ENCODE results near the gene NPTX2.

Gene NPTX2

GRCh38 chr7:98618786-98619185 lies 1.7 kb downstream of the NPTX2 start:
- DNase-seq (ENCODE audit: low spot score), result no peak

DNA sequence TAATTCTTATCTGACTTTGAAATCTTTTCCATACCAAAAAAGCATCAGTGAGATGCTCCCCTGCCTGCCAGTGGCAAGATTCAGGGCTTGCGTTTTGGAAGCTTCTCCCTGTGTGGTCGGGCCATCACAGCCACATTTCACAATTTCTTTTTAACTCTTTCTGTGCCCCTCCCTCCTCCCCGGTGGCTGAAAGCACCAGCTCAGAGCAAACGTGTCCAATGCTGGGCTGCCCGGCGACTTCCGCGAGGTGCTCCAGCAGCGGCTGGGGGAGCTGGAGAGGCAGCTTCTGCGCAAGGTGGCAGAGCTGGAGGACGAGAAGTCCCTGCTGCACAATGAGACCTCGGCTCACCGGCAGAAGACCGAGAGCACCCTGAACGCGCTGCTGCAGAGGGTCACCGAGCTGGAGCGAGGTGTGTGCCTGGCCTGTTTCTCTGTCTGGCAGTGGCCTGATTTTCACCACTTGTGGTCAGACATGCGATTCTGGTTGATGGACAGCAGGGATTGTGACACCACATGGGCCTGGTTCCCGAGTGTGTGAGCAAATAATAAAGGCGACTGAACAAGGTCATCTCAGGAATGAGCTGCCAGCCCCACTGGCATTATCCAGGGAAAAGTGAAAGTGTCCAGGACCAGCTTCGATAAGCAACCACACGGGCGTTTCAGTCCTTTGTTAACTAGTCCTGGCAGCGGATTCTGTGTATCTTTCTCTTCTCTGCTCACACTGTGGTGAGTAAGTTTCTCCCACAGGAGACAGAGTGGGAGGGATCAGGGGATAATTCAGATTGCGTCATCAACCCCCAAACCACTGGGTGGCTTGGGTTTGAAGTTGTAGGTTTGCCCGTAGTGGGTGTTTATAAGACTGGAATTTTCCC lies 2.6 kb downstream of the NPTX2 start:
- no peak for DNase-seq (ENCODE audit: low spot score)

DNA sequence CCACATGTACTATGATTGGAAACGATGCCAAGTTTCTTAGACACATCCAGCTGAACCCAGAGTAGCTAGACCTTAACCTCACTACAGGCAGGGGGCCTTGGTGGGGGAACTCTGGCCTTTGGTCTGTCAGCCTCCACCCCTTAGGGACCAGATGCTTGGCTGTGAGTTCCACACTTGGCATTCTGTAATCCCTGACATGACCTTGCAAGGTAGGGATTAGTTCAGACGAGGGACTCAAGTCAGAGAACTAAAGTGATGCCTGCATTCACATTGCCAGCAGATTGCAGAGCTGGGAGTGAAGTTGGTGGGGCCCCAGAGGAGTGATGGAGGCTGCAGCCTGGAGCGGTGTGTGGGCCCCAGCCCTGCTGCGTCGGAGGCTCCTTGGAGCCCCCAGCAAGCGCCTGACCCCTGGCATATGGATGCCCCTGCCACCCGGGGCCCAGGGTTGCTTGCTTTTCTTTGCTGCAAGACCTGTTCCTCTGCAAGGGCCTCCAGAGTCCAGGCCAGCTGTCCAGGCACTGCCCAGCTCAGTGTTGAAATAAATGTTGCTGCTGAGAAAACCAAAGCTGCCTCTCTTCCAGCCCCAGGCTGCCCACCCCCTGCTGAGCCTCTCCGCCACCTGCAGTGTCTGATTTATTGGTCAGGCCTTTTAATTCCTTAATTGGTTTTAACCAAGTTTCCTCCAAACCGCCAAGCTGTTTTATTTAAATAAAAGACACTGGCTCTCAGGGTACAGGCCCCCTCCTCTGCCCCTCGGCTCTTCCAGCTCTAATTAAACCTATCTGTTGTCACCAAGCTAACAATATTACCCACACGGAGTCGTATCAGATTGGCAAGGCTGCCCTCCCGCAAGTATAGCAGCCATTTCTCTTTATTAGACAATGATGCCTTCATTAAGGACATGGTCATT lies 4.7 kb downstream of the NPTX2 start:
- DNase-seq (ENCODE audit: low spot score), result no peak

DNA sequence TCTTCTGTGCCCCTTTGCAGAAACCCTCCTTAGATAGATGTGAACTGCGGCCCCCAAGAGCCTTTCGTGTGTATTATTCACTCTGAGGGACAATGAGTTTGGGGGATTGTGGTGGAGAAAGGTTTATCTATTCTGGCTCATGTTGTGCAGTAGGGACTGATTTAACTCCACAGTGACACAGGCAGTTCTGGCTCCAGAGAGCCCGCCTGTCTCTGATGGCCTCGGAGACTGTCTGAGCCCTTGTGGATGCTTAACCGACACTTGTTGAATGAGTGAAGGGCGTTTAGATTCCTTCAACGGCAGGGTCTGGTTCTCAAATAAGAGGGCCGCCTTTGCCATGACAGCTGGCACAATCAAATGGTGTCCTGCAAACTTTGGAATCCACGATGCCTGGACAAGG lies 5.8 kb downstream of the NPTX2 start:
- DNase-seq (ENCODE audit: low spot score), result no peak

DNA sequence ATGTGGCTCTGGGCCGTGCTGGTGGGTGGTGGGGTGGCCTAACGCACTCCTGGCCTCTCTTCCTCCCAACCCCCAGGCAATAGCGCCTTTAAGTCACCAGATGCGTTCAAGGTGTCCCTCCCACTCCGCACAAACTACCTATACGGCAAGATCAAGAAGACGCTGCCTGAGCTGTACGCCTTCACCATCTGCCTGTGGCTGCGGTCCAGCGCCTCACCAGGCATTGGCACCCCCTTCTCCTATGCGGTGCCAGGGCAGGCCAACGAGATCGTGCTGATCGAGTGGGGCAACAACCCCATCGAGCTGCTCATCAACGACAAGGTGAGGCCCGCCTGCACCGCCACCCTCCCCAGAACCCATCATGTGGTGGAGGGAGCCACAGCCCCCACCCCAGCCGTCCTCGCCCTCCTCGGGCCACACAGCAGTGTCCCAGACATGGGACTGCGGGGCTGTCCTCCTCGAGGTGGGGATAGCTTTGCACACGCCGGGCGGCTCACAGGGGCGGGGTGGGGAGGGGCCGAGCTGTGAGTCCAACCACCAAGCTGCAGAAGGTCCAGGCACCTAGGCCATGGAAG lies 7.8 kb downstream of the NPTX2 start:
- DNase-seq (ENCODE audit: low spot score), result no peak

DNA sequence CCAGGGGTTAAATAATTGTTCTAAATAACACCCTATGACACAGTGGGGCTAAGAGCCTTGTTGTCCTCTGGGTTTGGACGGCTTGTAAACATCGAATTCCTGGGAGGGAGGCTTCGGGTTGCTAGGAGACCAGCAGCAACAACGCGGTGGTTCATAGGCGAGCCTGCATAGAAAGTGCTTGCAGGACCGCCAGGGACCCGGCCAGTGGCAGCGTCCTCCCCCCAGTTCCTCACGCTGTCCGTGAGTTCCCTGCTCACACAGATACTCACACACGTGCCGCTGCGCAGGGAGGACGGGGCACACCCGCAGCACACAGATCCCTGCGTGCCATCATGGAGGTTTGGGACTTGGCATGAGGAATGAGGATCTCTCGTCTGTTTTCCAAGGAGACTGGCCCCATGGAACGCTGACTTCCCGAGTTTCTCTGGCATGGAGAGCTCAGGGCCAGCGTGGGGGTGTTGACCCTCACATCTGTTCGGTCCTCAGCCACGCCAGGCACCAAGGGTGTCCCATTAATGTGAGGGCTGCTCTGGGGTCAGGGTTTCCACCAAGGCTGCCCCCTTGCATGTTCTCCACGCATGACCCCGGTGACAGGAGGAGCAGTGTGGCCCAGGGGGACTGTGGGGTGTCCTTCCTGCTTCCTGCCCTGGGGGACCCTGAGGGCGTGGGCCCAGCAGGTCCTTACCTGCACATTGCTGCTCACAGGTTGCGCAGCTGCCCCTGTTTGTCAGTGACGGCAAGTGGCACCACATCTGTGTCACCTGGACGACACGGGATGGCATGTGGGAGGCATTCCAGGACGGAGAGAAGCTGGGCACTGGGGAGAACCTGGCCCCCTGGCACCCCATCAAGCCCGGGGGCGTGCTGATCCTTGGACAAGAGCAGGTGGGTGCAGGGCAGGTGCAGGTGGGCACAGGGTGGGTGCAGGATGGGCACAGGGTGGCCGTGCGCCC lies 9.7 kb downstream of the NPTX2 start:
- no peak for DNase-seq (ENCODE audit: low spot score)

- no peak for DNase-seq (ENCODE audit: low spot score)
Measured at GRCh38 chr7:98627413-98627790, 10.3 kb downstream of the NPTX2 start.

DNA sequence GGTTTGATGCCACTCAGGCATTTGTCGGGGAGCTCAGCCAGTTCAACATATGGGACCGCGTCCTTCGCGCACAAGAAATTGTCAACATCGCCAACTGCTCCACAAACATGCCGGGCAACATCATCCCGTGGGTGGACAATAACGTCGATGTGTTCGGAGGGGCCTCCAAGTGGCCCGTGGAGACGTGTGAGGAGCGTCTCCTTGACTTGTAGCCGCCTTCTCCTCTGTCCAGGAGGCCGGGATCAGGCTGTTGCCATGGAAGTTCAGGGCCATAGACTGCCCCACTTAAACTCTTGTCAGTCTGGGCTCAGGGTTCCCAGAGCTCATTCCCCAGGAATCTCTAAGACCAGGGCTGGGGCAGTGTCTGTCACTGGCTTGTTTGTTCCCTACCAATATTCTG lies 11.3 kb downstream of the NPTX2 start:
- DNase-seq (ENCODE audit: low spot score), result no peak

DNA sequence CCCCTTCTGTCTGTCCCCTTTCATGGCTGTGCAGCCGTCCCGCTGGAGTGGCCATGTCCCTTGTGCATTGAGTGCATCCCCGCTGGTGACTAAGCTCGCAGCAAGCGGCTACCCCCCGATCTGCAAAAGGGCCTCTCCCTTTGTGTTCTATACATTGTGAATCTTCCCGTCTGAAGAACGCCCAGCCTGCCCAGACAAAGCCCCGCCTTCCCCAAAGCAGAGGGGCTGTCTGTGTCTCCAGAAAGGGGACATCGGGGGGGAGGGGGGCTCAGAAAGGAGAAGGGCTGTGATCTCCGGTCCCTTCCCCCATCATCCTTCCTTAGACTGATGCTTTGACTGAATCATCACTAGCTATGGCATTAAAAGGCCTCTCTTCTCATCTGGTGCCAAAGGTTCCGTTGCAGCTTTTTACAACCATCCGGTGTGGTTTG lies 11.9 kb downstream of the NPTX2 start:
- DNase-seq (ENCODE audit: low spot score), result no peak

GRCh38 chr7:98630149-98630548 lies 13.1 kb downstream of the NPTX2 start:
- DNase-seq (ENCODE audit: low spot score), result no peak

DNA sequence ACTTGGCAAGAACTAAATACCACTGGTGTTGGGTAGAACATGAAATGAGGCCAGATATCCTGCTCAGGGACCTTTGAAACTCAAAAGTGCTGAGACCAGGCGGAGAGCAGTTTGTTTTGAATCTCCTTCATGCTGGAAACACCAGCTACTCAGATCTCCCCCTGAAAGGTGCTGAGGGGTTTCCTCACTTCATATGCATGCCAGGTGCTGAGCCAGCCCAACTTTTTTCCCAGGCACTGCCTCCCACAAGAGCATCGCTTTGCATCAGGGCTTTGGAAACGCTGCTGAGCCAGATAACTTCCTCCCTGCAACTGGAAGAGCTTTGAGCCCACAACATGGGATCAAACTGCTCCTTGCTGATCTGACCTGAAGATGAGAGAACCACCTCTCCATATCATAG lies 13.7 kb downstream of the NPTX2 start:
- no peak for DNase-seq (ENCODE audit: low spot score)

GRCh38 chr7:98638853-98639252 lies 21.8 kb downstream of the NPTX2 start:
- DNase-seq (ENCODE audit: low spot score), result no peak

GRCh38 chr7:98640375-98640774 lies 23.3 kb downstream of the NPTX2 start:
- no peak for DNase-seq (ENCODE audit: low spot score)

- DNase-seq (ENCODE audit: low spot score), result no peak
Measured at GRCh38 chr7:98641646-98642500, 24.8 kb downstream of the NPTX2 start.

GRCh38 chr7:98643236-98643985 lies 26.3 kb downstream of the NPTX2 start:
- DNase-seq (ENCODE audit: low spot score), result no peak

- no peak for DNase-seq (ENCODE audit: low spot score)
Measured at GRCh38 chr7:98646465-98646864, 29.4 kb downstream of the NPTX2 start.

GRCh38 chr7:98647326-98647725 lies 30.2 kb downstream of the NPTX2 start:
- no peak for DNase-seq (ENCODE audit: low spot score)

DNA sequence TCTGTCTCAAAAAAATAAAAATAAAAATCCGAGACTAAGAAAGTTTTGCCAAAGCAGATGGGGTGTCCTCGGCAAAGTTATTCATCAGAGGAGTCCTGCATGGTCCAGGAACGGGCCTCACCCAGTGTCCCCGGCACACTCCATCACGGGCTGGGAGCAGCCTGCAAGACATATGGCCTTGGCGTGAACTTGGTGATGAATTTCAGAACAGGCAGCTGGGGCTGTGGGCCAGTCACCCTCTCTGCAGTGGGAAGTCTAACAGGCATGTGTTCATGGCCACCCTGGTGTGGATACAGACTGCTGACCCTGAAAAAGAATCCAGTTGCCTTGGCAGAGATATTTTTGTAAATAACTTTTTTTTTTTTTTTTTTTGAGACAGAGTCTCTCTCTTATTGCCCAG lies 34.7 kb downstream of the NPTX2 start:
- no peak for DNase-seq (ENCODE audit: low spot score)

GRCh38 chr7:98653601-98654310 lies 36.7 kb downstream of the NPTX2 start:
- DNase-seq (ENCODE audit: low spot score), result no peak

Data from RKO (cell line).